GM12878 (cell line): ENCODE data around the gene CHD6. TPM values are rescaled to one million over a fixed set of nuclear protein-coding genes. Genes with fewer than 3 reads are reported as not detected.

Experiments
- ATAC-seq: fragments of 200-7000 bp; cut with Tn5 transposase; 3 replicates; pipeline ENCODE4 v1.9.1; 2020; ENCODE audit warnings: mild to moderate bottlenecking, moderate library complexity
- BruUV-seq: library from RNA; stranded (reverse); fragments of 400-500 nt; replicated peaks from 2 replicates; lab custom pipeline; 2021; lab: Mats Ljungman, UMichigan
- CTCF ChIA-PET: fragments of 300-600 bp; sonication (Branson Sonifier 250); formaldehyde crosslinking; extraction: SDS; loops from one replicate; lab custom pipeline; 2021; ENCODE audit warnings: inconsistent platforms; lab: Yijun Ruan, JAX
- POLR2A ChIA-PET: fragments of 350-600 bp; formaldehyde crosslinking; extraction: SDS; loops from one replicate; lab custom pipeline; 2021; ENCODE audit warnings: inconsistent platforms; lab: Charles Lee
- RAD21 ChIA-PET: fragments of 300-600 bp; sonication (Branson Sonifier 250); formaldehyde crosslinking; loops from one replicate; lab custom pipeline; 2023; ENCODE audit warnings: antibody characterized with exemption; ENCODE audit not compliant: unreplicated experiment; lab: Charles Lee
- SMC1A ChIA-PET: fragments of 300-600 bp; sonication (Branson Sonifier 250); formaldehyde crosslinking; loops from one replicate; lab custom pipeline; 2023; ENCODE audit not compliant: unreplicated experiment, uncharacterized antibody; lab: Charles Lee
- DNase-seq: peaks from one replicate; pipeline ENCODE4 v3.0.0-alpha.2; 2011; ENCODE audit warnings: low read depth, low spot score
- FAIRE-seq: peaks from 3 replicates; lab custom pipeline; 2011; peaks lifted over from hg19 to GRCh38; lab: Jason Lieb, UNC
- H2AFZ ChIP-seq: 2 replicates; pipeline ENCODE4 v1.6.0; 2011; ENCODE audit warnings: low read depth, low read length, control low read depth; ENCODE audit not compliant: control insufficient read depth
- H3K27ac ChIP-seq: 2 replicates; pipeline ENCODE4 v1.5.1; 2011; ENCODE audit warnings: control low read depth; ENCODE audit not compliant: control insufficient read depth, insufficient read depth
- H3K27me3 ChIP-seq, 2 experiments: replicated peaks in 1 of 2; 2 replicates each; pipeline versions ENCODE4 v1.6.0 to v1.6.1; 2011; ENCODE audit warnings: low read length in 1 of 2; ENCODE audit not compliant: control insufficient read depth in 2 of 2, insufficient read depth in 2 of 2
- H3K36me3 ChIP-seq, 2 experiments: 2 replicates each; pipeline ENCODE4 v1.5.1; 2011; ENCODE audit warnings: low read length in 1 of 2; ENCODE audit not compliant: control insufficient read depth in 2 of 2, insufficient read depth in 2 of 2
- H3K4me1 ChIP-seq: 2 replicates; pipeline ENCODE4 v1.6.1; 2011; ENCODE audit warnings: mild to moderate bottlenecking, low read length, moderate library complexity, mixed read lengths; ENCODE audit not compliant: control insufficient read depth, insufficient read depth
- H3K4me2 ChIP-seq: 2 replicates; pipeline ENCODE4 v1.6.0; 2011; ENCODE audit warnings: control low read depth; ENCODE audit not compliant: control insufficient read depth, insufficient read depth
- H3K4me3 ChIP-seq: fragments of 200-600 bp; sonication (generic); 2 replicates; pipeline ENCODE4 v1.5.1; 2016
- H3K79me2 ChIP-seq: 2 replicates; pipeline ENCODE4 v1.6.0; 2011; ENCODE audit warnings: low read length; ENCODE audit not compliant: control insufficient read depth, insufficient read depth
- H3K9ac ChIP-seq: 2 replicates; pipeline ENCODE4 v1.8.0; 2011; ENCODE audit warnings: low read length, control low read depth, mixed read lengths; ENCODE audit not compliant: control insufficient read depth, insufficient read depth
- H3K9me3 ChIP-seq: replicated peaks from 3 replicates; pipeline ENCODE4 v1.5.1; 2011; ENCODE audit warnings: mild to moderate bottlenecking, low read length; ENCODE audit not compliant: control insufficient read depth, insufficient read depth
- H4K20me1 ChIP-seq: 2 replicates; pipeline ENCODE4 v1.6.0; 2011; ENCODE audit not compliant: control insufficient read depth, insufficient read depth
- EGR1 ChIP-seq, 2 experiments: IDR thresholded peaks; 1 replicate in 1 of 2; 2 replicates in 1 of 2; pipeline ENCODE4 v1.6.1; 2011 to 2012; ENCODE audit warnings: low read depth in 2 of 2, low read length in 2 of 2, borderline replicate concordance in 1 of 2, mild to moderate bottlenecking in 1 of 2, moderate library complexity in 1 of 2
- EP300 ChIP-seq, 2 experiments: fragments of 150-350 bp in 1 of 2; IDR thresholded peaks; 2 replicates each; pipeline ENCODE4 v1.6.1; 2011 to 2012; ENCODE audit warnings: low read depth in 2 of 2, low read length in 2 of 2, borderline replicate concordance in 1 of 2, improper control_type of control experiment in 1 of 2, inconsistent platforms in 1 of 2; ENCODE audit not compliant: control insufficient read depth in 1 of 2
- FOS ChIP-seq: IDR thresholded peaks from 3 replicates; pipeline ENCODE4 v1.6.1; 2011; ENCODE audit warnings: borderline replicate concordance; ENCODE audit not compliant: insufficient read length; ENCODE audit errors: extremely low read depth
- HCFC1 ChIP-seq: fragments of 150-350 bp; IDR thresholded peaks from 2 replicates; pipeline ENCODE4 v1.6.1; 2014; ENCODE audit warnings: low read length
- HDGF ChIP-seq: fragments of 450-650 bp; IDR thresholded peaks from 2 replicates; pipeline ENCODE4 v1.6.1; 2016; ENCODE audit warnings: antibody characterized with exemption
- PRDM15 ChIP-seq: fragments of 450-650 bp; formaldehyde crosslinking; IDR thresholded peaks from 2 replicates; pipeline ENCODE4 v1.4.0; 2020; ENCODE audit warnings: mild to moderate bottlenecking, moderate library complexity
- RBBP5 ChIP-seq: fragments of 200-600 bp; sonication (generic); conservative IDR thresholded peaks from 2 replicates; pipeline ENCODE4 v1.6.1; 2016
- REST ChIP-seq: IDR thresholded peaks from 2 replicates; pipeline ENCODE4 v1.6.1; 2012; ENCODE audit warnings: mild to moderate bottlenecking, low read depth, low read length
- SUPT20H ChIP-seq: IDR thresholded peaks from 2 replicates; pipeline ENCODE4 v1.6.1; 2011; ENCODE audit warnings: low read depth, mild to moderate bottlenecking, low read length, moderate library complexity, borderline replicate concordance; ENCODE audit not compliant: control insufficient read depth
- WGBS: methylation state at CpG from one replicate; pipeline ENCODE4 v1.1.6; 2016; ENCODE audit warnings: low lambda C conversion rate; ENCODE audit not compliant: insufficient replicate concordance, insufficient coverage; ENCODE audit errors: missing lambda C conversion rate; 5-methylcytosine and 5-hydroxymethylcytosine counted together
- in situ Hi-C: fragments of 300-500 bp; cut with MboI; formaldehyde crosslinking; loops from 9 replicates; pipeline ENCODE4 v1.14.3; 2018; ENCODE audit warnings: mixed read lengths
- intact Hi-C: fragments of 100-400 bp; cut with micrococcal nuclease; formaldehyde crosslinking; loops from one replicate; pipeline ENCODE4 v1.14.2; 2022; ENCODE audit not compliant: unreplicated experiment
- polyA plus RNA-seq, 11 experiments: library from polyadenylated mRNA; depleted of rRNA in 4 of 11; unstranded in 6 of 11; stranded (reverse) in 5 of 11; fragments of >200 nt; fragmentation: Nextera tagmentation in 4 of 11; fragmentation: Illumina TruSeq in 1 of 11; extraction: Ambion mirVana in 4 of 11; extraction: Trizol in 1 of 11; gene quantifications; 1 replicate in 1 of 11; 2 replicates in 10 of 11; pipeline versions ENCODE4 v1.2.1 to v1.2.3, GENCODE V29; 2011 to 2016; ENCODE audit warnings: inconsistent platforms in 2 of 11, missing spikeins in 2 of 11, low read depth in 1 of 11
- total RNA-seq, 4 experiments: library from RNA; depleted of rRNA in 3 of 4; stranded (reverse); fragments of >200 nt in 3 of 4; fragmentation: Illumina TruSeq in 1 of 4; extraction: Trizol in 1 of 4; gene quantifications; 2 replicates each; pipeline versions ENCODE4 v1.2.1 to v1.2.3, GENCODE V29; 2013 to 2021

CHD6 gene
- total and polyA plus RNA-seq, 10 of the 15 experiments (the other 5 are each of a cell fraction or from before 2014, with no cell fraction given), result 4.3 to 25.5 (median 17.1) TPM

GRCh38 chr20:41364967-41365765 lies 253.0 kb downstream of the CHD6 start:
- no peak overlapping the region for H3K4me2 ChIP-seq
- intact Hi-C loops, result no loop called here
- ChIA-PET POLR2A (no interaction called here), CTCF (no interaction called here), SMC1A (no interaction called here), RAD21 (no interaction called here)
- peaks cover 0 to 15% of the 10 kb centered on the region in 2 experiments for H3K27me3 ChIP-seq
- no peaks in the 10 kb centered on the region for H4K20me1 ChIP-seq
- WGBS, result 40% methylated on average over 19 of the region's 19 CpGs
- H2AFZ ChIP-seq, result no peak overlapping the region
- in situ Hi-C loops, result no loop called here
- TF ChIP-seq RBBP5 (no peak), EP300 (IDR thresholded peaks at IDR 0.05; ENCODE audit: borderline replicate concordance in 1 of 2, control insufficient read depth in 1 of 2, low read depth in 2 of 2, low read length in 2 of 2) (no peak), SUPT20H (no peak), HCFC1 (no peak), REST (no peak), FOS (no peak), HDGF (no peak), PRDM15 (CRISPR knock-in tag) (no peak), EGR1 (IDR thresholded peaks at IDR 0.05; ENCODE audit: borderline replicate concordance in 1 of 2, low read depth in 2 of 2, low read length in 2 of 2) (no peak)
- peaks cover 11% of the 10 kb centered on the region for H3K4me1 ChIP-seq
- no peak overlapping the region for H3K27ac ChIP-seq
- H3K36me3 ChIP-seq, result no peaks in the 10 kb centered on the region
- no peaks in the 10 kb centered on the region for H3K79me2 ChIP-seq
- no peak overlapping the region for H3K9ac ChIP-seq
- H3K9me3 ChIP-seq, result no peaks in the 10 kb centered on the region
- no peak for FAIRE-seq
- DNase-seq, result no peak
- no peak overlapping the region for H3K4me3 ChIP-seq
- BruUV-seq, result no TSS peak
- no peak for ATAC-seq
